Kidney epithelial cell (primary cell): Measurements from ENCODE around the gene UCP1. TPM values are rescaled to one million over a fixed set of nuclear protein-coding genes. Genes with fewer than 3 reads are reported as not detected.

Source experiments
- DNase-seq: peaks from one replicate; pipeline ENCODE4 v3.0.0-alpha.2; 2010; ENCODE audit warnings: low read depth
- H3K27me3 ChIP-seq: 2 replicates; pipeline ENCODE4 v1.6.0; 2011; ENCODE audit warnings: low read length; ENCODE audit not compliant: control insufficient read depth, insufficient read depth
- H3K36me3 ChIP-seq: 2 replicates; pipeline ENCODE4 v1.5.1; 2011; ENCODE audit warnings: low read length; ENCODE audit not compliant: control insufficient read depth, insufficient read depth
- H3K4me3 ChIP-seq: 2 replicates; pipeline ENCODE4 v1.5.1; 2011; ENCODE audit warnings: low read depth, mild to moderate bottlenecking, control low read depth, low read length
- total RNA-seq: library from RNA; depleted of rRNA; stranded (reverse); fragments of >200 nt; gene quantifications from 2 replicates; pipeline ENCODE4 v1.2.3, GENCODE V29; 2015
- TF ChIP-seq, protein P1 (sequence below): IDR thresholded peaks from 2 replicates; pipeline ENCODE4 v1.5.1; 2011; ENCODE audit warnings: mild to moderate bottlenecking, moderate library complexity, low read length, control low read depth, inconsistent platforms; ENCODE audit not compliant: insufficient read depth, poor library complexity, severe bottlenecking

UCP1 gene, protein sequence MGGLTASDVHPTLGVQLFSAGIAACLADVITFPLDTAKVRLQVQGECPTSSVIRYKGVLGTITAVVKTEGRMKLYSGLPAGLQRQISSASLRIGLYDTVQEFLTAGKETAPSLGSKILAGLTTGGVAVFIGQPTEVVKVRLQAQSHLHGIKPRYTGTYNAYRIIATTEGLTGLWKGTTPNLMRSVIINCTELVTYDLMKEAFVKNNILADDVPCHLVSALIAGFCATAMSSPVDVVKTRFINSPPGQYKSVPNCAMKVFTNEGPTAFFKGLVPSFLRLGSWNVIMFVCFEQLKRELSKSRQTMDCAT
- total RNA-seq: 0.58 TPM in 1 of 2 replicates, not detected in the other

DNA sequence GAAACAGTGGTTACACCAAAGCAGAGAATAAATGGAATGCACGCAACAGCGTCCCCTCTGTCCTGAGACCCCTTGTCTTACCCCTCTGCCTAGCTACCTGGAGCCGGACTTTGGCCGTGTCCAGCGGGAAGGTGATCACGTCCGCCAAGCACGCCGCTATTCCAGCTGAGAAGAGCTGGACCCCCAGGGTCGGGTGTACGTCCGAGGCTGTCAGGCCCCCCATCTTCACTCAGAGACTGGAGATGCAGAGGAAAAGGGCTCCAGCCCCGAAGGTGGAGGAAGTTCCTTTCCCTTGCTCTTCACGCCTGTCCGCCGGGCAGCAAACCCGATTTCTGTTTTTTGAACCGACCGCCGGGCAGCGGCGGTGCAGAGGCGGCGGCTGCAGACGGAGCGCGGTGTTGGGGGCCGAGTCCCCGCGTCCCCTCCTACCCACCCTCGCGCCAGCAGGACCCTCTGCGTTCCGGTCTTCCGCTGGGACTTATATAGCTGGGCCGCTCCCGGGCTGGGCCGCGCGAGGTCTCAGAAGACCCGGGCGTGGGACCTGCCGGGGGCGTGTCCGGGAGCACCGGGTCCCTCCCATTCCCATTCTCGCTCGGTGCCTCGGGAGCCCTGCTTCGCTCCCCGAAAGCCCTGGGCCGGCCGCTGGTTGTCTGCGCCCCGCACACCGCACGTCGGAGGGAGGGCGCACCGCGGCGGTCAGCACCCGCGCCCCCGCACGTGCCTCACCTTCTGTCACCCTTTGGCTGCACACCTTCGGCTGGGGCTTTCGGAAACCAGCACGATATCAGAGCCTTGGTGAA, at the start of gene UCP1:
Gene UCP1, minus strand, starts transcription at position 455 of the 800 bp plus-strand sequence. Its CDS starts 232 bp downstream, at position 223.
- DNase-seq: no peak
- TF ChIP-seq, protein P1, sequence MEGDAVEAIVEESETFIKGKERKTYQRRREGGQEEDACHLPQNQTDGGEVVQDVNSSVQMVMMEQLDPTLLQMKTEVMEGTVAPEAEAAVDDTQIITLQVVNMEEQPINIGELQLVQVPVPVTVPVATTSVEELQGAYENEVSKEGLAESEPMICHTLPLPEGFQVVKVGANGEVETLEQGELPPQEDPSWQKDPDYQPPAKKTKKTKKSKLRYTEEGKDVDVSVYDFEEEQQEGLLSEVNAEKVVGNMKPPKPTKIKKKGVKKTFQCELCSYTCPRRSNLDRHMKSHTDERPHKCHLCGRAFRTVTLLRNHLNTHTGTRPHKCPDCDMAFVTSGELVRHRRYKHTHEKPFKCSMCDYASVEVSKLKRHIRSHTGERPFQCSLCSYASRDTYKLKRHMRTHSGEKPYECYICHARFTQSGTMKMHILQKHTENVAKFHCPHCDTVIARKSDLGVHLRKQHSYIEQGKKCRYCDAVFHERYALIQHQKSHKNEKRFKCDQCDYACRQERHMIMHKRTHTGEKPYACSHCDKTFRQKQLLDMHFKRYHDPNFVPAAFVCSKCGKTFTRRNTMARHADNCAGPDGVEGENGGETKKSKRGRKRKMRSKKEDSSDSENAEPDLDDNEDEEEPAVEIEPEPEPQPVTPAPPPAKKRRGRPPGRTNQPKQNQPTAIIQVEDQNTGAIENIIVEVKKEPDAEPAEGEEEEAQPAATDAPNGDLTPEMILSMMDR: no peak
- H3K27me3 ChIP-seq: peaks cover 23% of the 10 kb centered on the region
- H3K4me3 ChIP-seq: peak within 1 kb of the TSS; percentile 41
- no peaks in the 10 kb centered on the region for H3K36me3 ChIP-seq

DNA sequence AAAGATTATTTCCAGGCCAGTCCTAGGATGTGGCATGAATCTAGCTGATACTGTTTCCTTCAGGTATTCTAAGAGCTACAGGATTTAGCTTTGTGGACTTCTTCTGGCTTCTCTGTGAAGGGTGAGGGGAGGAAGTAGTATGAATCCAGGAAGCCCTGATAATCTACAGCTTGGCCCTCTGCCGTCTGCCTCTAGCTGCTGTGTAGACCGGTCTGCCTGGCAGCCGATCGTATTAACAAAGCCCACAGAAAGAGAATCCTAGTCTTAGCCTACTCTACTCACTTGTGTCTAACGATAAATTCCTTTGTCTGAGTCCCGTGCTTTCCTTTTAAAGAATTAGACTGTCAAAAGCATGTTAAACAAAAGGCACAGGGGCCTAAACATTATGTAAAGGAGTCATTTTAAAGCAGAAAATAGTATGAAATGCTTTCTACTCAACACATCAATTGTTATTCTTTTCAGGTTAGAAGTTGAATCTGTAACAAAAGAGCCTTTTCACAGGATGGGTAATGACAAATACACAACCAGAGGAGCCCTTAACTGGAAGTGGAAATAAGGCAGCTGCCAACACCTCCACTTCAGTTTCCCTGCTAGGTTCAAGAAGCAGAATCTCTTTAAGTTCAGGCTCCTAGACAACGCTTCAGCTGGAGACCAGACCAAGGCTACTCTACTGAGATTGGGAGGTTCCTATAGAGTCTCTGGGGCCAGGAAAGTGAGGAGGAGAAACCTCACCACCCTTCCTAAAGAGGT, 48.9 kb upstream of the UCP1 start:
- no peak for DNase-seq
- no peaks in the 10 kb centered on the region for H3K36me3 ChIP-seq
- TF ChIP-seq, protein P1: no peak
- no peaks in the 10 kb centered on the region for H3K27me3 ChIP-seq
- H3K4me3 ChIP-seq: no peak overlapping the region

DNA sequence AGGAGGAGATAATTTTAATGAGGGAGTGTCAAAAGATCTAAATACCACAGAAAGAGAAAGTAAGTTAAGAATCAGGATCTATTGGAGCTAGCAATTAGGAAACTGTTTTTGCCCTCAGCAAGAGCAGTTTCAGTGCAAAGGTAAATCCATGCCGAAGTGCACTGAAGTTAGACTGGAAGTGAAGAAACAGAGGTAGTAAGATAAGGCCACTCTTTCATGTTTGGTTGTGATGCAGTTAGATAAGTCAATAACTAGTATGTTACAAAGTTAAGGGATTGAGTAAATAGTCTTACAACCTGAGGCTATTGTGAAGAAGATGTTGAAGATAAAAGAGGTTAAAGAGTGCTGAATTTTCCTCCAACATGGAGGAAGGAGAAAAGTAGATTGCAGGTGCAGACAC, 46.7 kb upstream of the UCP1 start:
- DNase-seq: no peak
- no peaks in the 10 kb centered on the region for H3K27me3 ChIP-seq
- H3K4me3 ChIP-seq: no peak overlapping the region
- TF ChIP-seq, protein P1: no peak
- no peaks in the 10 kb centered on the region for H3K36me3 ChIP-seq

DNA sequence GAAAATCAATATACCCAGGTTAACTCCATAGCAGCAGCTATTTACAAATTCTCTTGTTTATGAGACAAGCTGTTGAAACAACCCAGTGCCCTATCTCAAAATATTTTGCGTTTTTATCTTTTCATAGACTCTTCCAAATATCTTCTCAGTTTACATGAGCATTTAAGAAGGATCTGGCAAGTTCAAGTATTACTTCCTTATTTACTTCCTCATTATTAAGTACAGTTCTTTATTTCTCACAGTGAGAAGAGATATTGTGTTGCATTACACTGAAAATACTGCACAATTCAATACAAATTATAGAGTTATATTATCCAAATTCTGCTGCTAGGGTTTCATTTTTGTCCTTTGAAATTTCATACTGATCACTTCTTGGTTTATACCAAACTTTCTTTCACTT, 43.6 kb upstream of the UCP1 start:
- no peak for DNase-seq
- TF ChIP-seq, protein P1: no peak

DNA sequence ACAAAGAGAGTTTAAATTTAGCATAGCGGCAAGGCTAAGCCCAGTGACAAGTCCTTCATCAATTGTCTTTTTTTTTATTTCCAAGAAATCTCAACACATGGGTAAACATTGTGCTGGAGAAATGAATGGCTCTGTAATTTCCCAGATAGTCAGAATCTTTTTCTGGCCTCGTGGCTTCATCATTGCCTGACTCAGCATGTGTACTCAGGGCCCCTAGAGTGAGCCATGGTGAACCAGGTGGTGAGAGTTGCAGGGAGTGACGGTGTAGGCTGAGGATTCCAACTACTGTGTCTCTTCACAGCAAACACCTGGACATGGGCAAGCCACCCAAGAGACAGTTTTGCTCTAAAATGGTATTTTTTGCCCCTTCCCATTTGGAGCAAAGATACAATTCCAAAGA, 43.1 kb upstream of the UCP1 start:
- Histone ChIP-seq H3K36me3 (no peaks in the 10 kb centered on the region), H3K27me3 (no peaks in the 10 kb centered on the region), H3K4me3 (no peak overlapping the region)
- TF ChIP-seq, protein P1: no peak
- DNase-seq: no peak

More for the DNA sequence above, 43.6 kb upstream of the UCP1 start:
- Histone ChIP-seq H3K4me3 (no peak overlapping the region), H3K36me3 (no peaks in the 10 kb centered on the region), H3K27me3 (no peaks in the 10 kb centered on the region)
